Gastroesophageal sphincter (tissue), 3 donors: ENCODE results near the gene ELAC2.

Experiments
- EP300 ChIP-seq: sonication (generic); formaldehyde crosslinking; IDR thresholded peaks from one replicate; pipeline ENCODE4 v1.6.1; 2017; ENCODE audit warnings: antibody characterized with exemption, mild to moderate bottlenecking
- TF ChIP-seq, protein P1 (sequence below), 4 experiments: fragments of 200-600 bp in 2 of 4; fragments of 450-650 bp in 2 of 4; sonication (generic) in 1 of 4; IDR thresholded peaks; one replicate each; pipeline ENCODE4 v1.5.1; 2017 to 2019; ENCODE audit warnings: antibody characterized with exemption in 4 of 4, mild to moderate bottlenecking in 2 of 4, moderate library complexity in 2 of 4

DNA sequence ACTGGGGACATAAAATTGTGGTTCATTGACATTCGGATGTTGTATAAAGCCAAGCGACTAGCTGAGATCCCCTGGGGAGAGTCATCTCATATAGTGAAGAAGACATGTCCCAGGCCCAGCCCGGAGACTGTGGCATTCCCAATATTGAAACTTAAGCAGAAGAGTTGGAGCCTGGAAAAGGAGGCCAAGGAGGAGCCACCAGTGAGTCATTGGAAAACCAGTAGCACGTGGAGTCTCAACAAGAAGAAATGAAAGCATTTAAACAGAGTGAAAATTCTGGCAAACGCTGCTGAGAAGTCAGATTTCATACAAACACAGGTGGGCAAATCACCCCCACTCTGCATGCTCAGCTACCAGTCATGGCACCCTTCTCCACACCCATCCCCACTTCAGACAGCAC, 9.4 kb upstream of the ELAC2 start:
- no peak for TF ChIP-seq EP300
- TF ChIP-seq, protein P1, sequence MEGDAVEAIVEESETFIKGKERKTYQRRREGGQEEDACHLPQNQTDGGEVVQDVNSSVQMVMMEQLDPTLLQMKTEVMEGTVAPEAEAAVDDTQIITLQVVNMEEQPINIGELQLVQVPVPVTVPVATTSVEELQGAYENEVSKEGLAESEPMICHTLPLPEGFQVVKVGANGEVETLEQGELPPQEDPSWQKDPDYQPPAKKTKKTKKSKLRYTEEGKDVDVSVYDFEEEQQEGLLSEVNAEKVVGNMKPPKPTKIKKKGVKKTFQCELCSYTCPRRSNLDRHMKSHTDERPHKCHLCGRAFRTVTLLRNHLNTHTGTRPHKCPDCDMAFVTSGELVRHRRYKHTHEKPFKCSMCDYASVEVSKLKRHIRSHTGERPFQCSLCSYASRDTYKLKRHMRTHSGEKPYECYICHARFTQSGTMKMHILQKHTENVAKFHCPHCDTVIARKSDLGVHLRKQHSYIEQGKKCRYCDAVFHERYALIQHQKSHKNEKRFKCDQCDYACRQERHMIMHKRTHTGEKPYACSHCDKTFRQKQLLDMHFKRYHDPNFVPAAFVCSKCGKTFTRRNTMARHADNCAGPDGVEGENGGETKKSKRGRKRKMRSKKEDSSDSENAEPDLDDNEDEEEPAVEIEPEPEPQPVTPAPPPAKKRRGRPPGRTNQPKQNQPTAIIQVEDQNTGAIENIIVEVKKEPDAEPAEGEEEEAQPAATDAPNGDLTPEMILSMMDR (IDR thresholded peaks at IDR 0.05) = no peak
